Esophagus squamous epithelium (tissue), 4 donors: Measurements from ENCODE around the gene PLEKHA5.

Experiments used
- CTCF ChIP-seq, 6 experiments: fragments of 450-650 bp in 4 of 6; fragments of 200-600 bp in 2 of 6; sonication (generic) in 2 of 6; IDR thresholded peaks; one replicate each; pipeline ENCODE4 v1.5.1; 2016 to 2019; ENCODE audit warnings: antibody characterized with exemption in 6 of 6, mild to moderate bottlenecking in 4 of 6, moderate library complexity in 4 of 6
- POLR2A ChIP-seq, 4 donors: fragments of 450-650 bp; IDR thresholded peaks; one replicate each; pipeline ENCODE4 v1.6.1; 2017; ENCODE audit warnings: antibody characterized with exemption in 4 of 4, mild to moderate bottlenecking in 4 of 4, moderate library complexity in 3 of 4

GRCh38 chr12:19138551-19138950, 9.0 kb downstream of the PLEKHA5 start:
- TF ChIP-seq CTCF (IDR thresholded peaks at IDR 0.05): no peak
- TF ChIP-seq POLR2A (IDR thresholded peaks at IDR 0.05): no peak
